HG02943 (cell line): ENCODE measurements around the gene MIR17HG.
A peak's percentile ranks its signal among the peaks of the same experiment; 100 is the strongest.
"Not testable (repeated sequence)": the region's sequence is repeated elsewhere in the genome, so short reads cannot be mapped to it uniquely, and the experiment has no call there.

ENCODE experiments used
- ATAC-seq: cut with Tn5 transposase; IDR thresholded peaks from one replicate; pipeline ENCODE4 v1.9.1; 2021; ENCODE audit warnings: mild to moderate bottlenecking, low read depth, moderate library complexity; ENCODE audit not compliant: unreplicated experiment

The MIR17HG gene

GRCh38 chr13:91347202-91347995 is at the start of gene MIR17HG:
MIR17HG (plus strand) TSS chr13:91347687.
- ATAC-seq: peak; percentile 56

GRCh38 chr13:91298060-91298459 is 49.4 kb upstream of the MIR17HG start:
- no peak for ATAC-seq

- peak; percentile 75 for ATAC-seq
Measured at GRCh38 chr13:91302111-91302510, 45.4 kb upstream of the MIR17HG start.

- ATAC-seq: no peak
Measured at GRCh38 chr13:91303031-91303430, 44.5 kb upstream of the MIR17HG start.

- no peak for ATAC-seq
Measured at GRCh38 chr13:91304741-91305140, 42.7 kb upstream of the MIR17HG start.

GRCh38 chr13:91305652-91306051 is 41.8 kb upstream of the MIR17HG start:
- ATAC-seq: no peak

GRCh38 chr13:91307887-91308286 is 39.6 kb upstream of the MIR17HG start:
- no peak for ATAC-seq

GRCh38 chr13:91308299-91308698 is 39.2 kb upstream of the MIR17HG start:
- ATAC-seq: no peak

- ATAC-seq: no peak
Measured at GRCh38 chr13:91311491-91311890, 36.0 kb upstream of the MIR17HG start.

- no peak for ATAC-seq
Measured at GRCh38 chr13:91312324-91312723, 35.2 kb upstream of the MIR17HG start.

GRCh38 chr13:91313103-91313502 is 34.4 kb upstream of the MIR17HG start:
- peak; percentile 85 for ATAC-seq

GRCh38 chr13:91313581-91313980 is 33.9 kb upstream of the MIR17HG start:
- peak; percentile 84 for ATAC-seq

GRCh38 chr13:91314888-91315287 is 32.6 kb upstream of the MIR17HG start:
- ATAC-seq: no peak

- ATAC-seq: peak; percentile 56
Measured at GRCh38 chr13:91318886-91319285, 28.6 kb upstream of the MIR17HG start.

GRCh38 chr13:91319996-91320395 is 27.5 kb upstream of the MIR17HG start:
- no peak for ATAC-seq

- ATAC-seq: not testable (repeated sequence)
Measured at GRCh38 chr13:91320990-91321389, 26.5 kb upstream of the MIR17HG start.

GRCh38 chr13:91323349-91323748 is 24.1 kb upstream of the MIR17HG start:
- ATAC-seq: no peak

GRCh38 chr13:91326146-91326545 is 21.3 kb upstream of the MIR17HG start:
- ATAC-seq: no peak

GRCh38 chr13:91328726-91329125 is 18.8 kb upstream of the MIR17HG start:
- ATAC-seq: no peak

GRCh38 chr13:91329733-91330132 is 17.8 kb upstream of the MIR17HG start:
- ATAC-seq: no peak

- peak; percentile 71 for ATAC-seq
Measured at GRCh38 chr13:91331047-91331915, 16.2 kb upstream of the MIR17HG start.
